Astrocyte of the spinal cord (primary cell): Measurements from ENCODE around the gene SYT3.

Source experiments
- DNase-seq: peaks from one replicate; pipeline ENCODE4 v3.0.0; 2011; ENCODE audit warnings: low read depth, low spot score
- H3K4me3 ChIP-seq: 2 replicates; pipeline ENCODE4 v1.5.1; 2011; ENCODE audit warnings: low read depth, mild to moderate bottlenecking, low read length, moderate library complexity
- in situ Hi-C: cut with HindIII; loops from 2 replicates; pipeline ENCODE4 v1.10.0; 2017; ENCODE audit warnings: low sequenced_read_pairs
- TF ChIP-seq, protein P1 (sequence below): IDR thresholded peaks from 2 replicates; pipeline ENCODE4 v1.5.1; 2012; ENCODE audit warnings: low read depth, mild to moderate bottlenecking, low read length, inconsistent platforms

The SYT3 gene

DNA sequence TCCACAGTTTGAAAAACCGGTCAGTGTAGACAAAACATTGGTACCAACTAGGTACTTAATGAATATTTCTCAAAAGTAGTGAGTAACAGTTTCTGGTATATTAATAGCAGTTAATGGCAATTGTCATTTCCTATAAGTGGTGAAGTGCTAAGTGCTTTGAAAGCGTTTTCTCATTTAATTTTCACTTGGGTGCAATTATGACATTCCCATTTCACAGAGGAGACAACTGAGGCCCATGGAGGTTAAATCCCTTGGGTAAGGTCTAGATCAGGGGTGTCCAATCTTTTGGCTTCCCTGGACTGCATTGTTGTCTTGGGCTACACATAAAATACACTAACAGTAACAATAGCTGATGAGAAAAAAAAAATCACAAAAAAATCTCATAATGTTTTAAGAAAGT, 687 bp upstream of the SYT3 start:
- in situ Hi-C loops, result no loop called here
- no peak for DNase-seq
- H3K4me3 ChIP-seq, result no peak overlapping the region
- TF ChIP-seq, protein P1, sequence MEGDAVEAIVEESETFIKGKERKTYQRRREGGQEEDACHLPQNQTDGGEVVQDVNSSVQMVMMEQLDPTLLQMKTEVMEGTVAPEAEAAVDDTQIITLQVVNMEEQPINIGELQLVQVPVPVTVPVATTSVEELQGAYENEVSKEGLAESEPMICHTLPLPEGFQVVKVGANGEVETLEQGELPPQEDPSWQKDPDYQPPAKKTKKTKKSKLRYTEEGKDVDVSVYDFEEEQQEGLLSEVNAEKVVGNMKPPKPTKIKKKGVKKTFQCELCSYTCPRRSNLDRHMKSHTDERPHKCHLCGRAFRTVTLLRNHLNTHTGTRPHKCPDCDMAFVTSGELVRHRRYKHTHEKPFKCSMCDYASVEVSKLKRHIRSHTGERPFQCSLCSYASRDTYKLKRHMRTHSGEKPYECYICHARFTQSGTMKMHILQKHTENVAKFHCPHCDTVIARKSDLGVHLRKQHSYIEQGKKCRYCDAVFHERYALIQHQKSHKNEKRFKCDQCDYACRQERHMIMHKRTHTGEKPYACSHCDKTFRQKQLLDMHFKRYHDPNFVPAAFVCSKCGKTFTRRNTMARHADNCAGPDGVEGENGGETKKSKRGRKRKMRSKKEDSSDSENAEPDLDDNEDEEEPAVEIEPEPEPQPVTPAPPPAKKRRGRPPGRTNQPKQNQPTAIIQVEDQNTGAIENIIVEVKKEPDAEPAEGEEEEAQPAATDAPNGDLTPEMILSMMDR, result no peak

- TF ChIP-seq, protein P1, result no peak
- DNase-seq, result no peak
- no peak overlapping the region for H3K4me3 ChIP-seq
- in situ Hi-C loops, result no loop called here
Observed at GRCh38 chr19:50638600-50638999, 1.1 kb downstream of the SYT3 start.

GRCh38 chr19:50636317-50637085, 3.2 kb downstream of the SYT3 start:
- TF ChIP-seq, protein P1, result no peak
- H3K4me3 ChIP-seq, result no peak overlapping the region
- no peak for DNase-seq
- in situ Hi-C loops, result no loop called here

DNA sequence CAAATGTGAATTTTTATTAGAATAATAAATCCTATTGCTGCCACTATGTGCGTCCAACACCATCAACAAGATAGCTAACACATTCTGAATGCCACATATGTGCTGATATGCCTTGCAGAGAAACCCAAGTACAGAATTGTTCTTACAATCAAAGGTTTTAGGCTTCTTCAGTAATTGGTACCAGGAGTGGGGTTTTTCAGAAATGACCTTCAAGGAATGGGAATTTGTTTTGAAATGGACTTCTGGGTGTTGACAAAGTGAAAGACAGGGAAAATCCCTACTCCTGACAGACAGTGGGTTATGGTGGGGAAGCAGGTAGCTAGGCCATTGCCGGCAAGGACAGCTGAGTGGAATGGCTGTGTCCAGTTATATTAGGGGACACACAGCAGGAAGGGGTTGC, 5.7 kb downstream of the SYT3 start:
- in situ Hi-C loops, result no loop called here
- H3K4me3 ChIP-seq, result no peak overlapping the region
- DNase-seq, result no peak
- TF ChIP-seq, protein P1, result no peak

DNA sequence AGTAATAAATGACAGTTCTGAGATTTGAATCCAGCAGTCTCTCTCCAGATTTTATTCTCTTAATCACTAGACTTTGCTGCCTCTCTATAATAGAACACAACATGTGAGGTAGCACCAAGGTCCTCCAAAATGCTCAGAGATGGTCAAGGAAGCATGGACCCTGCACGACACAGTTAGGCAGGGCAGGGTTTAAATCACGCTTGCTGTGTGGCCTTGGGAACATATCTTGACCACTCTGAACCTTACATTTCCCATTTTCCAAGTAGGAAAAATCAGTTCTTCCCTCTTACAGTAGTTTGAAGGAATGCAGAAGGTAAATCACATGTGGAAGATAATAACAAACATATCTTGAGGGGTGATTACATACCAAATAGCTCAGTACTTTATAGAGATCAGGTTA, 6.3 kb downstream of the SYT3 start:
- TF ChIP-seq, protein P1, result no peak
- in situ Hi-C loops, result no loop called here
- no peak for DNase-seq
- H3K4me3 ChIP-seq, result no peak overlapping the region

GRCh38 chr19:50632151-50632835, 7.4 kb downstream of the SYT3 start:
- H3K4me3 ChIP-seq, result no peak overlapping the region
- TF ChIP-seq, protein P1, result no peak
- no peak for DNase-seq
- in situ Hi-C loops, result no loop called here
